Erythroblast (primary cell): ENCODE measurements around the gene NR2F1.

Source experiments
- GATA1 ChIP-seq: IDR thresholded peaks from 2 replicates; pipeline ENCODE4 v1.6.1; 2011; ENCODE audit warnings: low read depth, mild to moderate bottlenecking, control low read depth, low read length, moderate library complexity
- POLR2A ChIP-seq: IDR thresholded peaks from 2 replicates; pipeline ENCODE4 v1.6.1; 2011; ENCODE audit warnings: mild to moderate bottlenecking, low read length

DNA sequence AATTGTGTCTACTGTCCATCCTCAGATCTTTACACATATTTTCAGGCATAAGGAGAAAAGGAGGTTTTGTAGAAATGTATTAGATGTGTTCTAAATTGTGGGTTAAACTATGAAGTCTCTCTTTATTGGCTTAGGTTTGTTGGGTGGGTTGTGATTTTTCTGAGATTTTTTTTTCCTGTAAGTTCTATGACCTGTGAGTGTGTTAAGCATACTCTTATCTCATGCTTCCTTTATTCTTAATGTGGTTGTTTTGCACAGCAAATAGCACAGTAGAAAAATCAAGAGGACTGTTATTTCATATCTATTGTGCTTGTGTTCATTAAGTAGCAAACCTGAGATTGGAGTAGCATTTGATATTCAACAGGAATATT, 23.3 kb downstream of the NR2F1 start:
- no peak for TF ChIP-seq POLR2A
- TF ChIP-seq GATA1: no peak
